ENCODE data around the gene NFKBIE. TPM values are rescaled to one million over a fixed set of nuclear protein-coding genes. Genes with fewer than 3 reads are reported as not detected.

Gene NFKBIE
- total RNA-seq, 2 experiments from 2014 or later = 43.0 to 43.1 TPM

GRCh38 chr6:44255871-44256774, 9.2 kb downstream of the NFKBIE start:
- Histone ChIP-seq H3K9me3 (ENCODE audit: control insufficient read depth in 1 of 2, insufficient read depth in 1 of 2, low read length in 2 of 2) (no peaks in the 10 kb centered on the region), H3K4me3 (ENCODE audit: low read length) (peak overlapping the region; percentile 95), H3K36me3 (ENCODE audit: insufficient read depth, low read length) (peaks cover 73% of the 10 kb centered on the region), H3K27ac (ENCODE audit: low read depth in 1 of 2, low read length in 2 of 2) (peak overlapping the region; percentile 63 to 76), H3K4me1 (ENCODE audit: insufficient read depth, low read length) (peaks cover 43% of the 10 kb centered on the region), H3K27me3 (ENCODE audit: control insufficient read depth in 1 of 2, insufficient read depth in 2 of 2, low read length in 2 of 2) (no peaks in the 10 kb centered on the region)
- Mint-ChIP-seq H3K36me3 (ENCODE audit: low read depth) (peaks cover 74% of the 10 kb centered on the region), H3K9me3 (no peaks in the 10 kb centered on the region), H3K4me3 (peak overlapping the region; percentile 82), H3K27ac (peak overlapping the region; percentile 60), H3K27me3 (no peaks in the 10 kb centered on the region), H3K4me1 (ENCODE audit: low read depth) (peaks cover 58% of the 10 kb centered on the region)
- TF ChIP-seq, protein P1, sequence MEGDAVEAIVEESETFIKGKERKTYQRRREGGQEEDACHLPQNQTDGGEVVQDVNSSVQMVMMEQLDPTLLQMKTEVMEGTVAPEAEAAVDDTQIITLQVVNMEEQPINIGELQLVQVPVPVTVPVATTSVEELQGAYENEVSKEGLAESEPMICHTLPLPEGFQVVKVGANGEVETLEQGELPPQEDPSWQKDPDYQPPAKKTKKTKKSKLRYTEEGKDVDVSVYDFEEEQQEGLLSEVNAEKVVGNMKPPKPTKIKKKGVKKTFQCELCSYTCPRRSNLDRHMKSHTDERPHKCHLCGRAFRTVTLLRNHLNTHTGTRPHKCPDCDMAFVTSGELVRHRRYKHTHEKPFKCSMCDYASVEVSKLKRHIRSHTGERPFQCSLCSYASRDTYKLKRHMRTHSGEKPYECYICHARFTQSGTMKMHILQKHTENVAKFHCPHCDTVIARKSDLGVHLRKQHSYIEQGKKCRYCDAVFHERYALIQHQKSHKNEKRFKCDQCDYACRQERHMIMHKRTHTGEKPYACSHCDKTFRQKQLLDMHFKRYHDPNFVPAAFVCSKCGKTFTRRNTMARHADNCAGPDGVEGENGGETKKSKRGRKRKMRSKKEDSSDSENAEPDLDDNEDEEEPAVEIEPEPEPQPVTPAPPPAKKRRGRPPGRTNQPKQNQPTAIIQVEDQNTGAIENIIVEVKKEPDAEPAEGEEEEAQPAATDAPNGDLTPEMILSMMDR (IDR thresholded peaks at IDR 0.05) = no peak
- intact Hi-C loops (cut with DNase I, micrococcal nuclease) = loop anchor here (1.0 to 5.0 kb wide), 4 partner anchors 9 to 129 kb away; partner anchors contain the start of genes SLC29A1 (in 2 of the 2), MRPL14 (in 1 of the 2), NFKBIE (in 1 of the 2) and TMEM63B (in 1 of the 2)
- DNase-seq = peak in 3 of 14 experiments; percentile 20 to 57 (median 49)
- ChIA-PET CTCF (interaction anchor here (0.9 to 2.6 kb wide), 15 partner anchors 9 to 568 kb away, joined by 3 to 12 read pairs (median 3); partner anchors contain the start of genes AARS2, HSP90AB1 and SLC29A1), POLR2A (interaction anchor here (0.8 to 4.0 kb wide), 12 partner anchors 9 to 1081 kb away, joined by 3 to 135 read pairs (median 4); partner anchors contain the start of genes AARS2, GTPBP2, HSP90AB1 and SLC29A1)
- ATAC-seq (ENCODE audit: poor library complexity) = no peak

- DNase-seq (peak in 1 of 14 experiments; percentile 14), ATAC-seq (ENCODE audit: poor library complexity) (no peak)
- Histone ChIP-seq H3K27me3 (ENCODE audit: control insufficient read depth in 1 of 2, insufficient read depth in 2 of 2, low read length in 2 of 2) (no peaks in the 10 kb centered on the region), H3K9me3 (ENCODE audit: control insufficient read depth in 1 of 2, insufficient read depth in 1 of 2, low read length in 2 of 2) (no peaks in the 10 kb centered on the region), H3K36me3 (ENCODE audit: insufficient read depth, low read length) (peaks cover 75% of the 10 kb centered on the region), H3K4me1 (ENCODE audit: insufficient read depth, low read length) (peaks cover 40% of the 10 kb centered on the region), H3K27ac (ENCODE audit: low read depth in 1 of 2, low read length in 2 of 2) (peak overlapping the region in 1 of 2 donors; percentile 45), H3K4me3 (ENCODE audit: low read length) (no peak overlapping the region)
- CTCF ChIA-PET = interaction anchor here (1.0 to 2.6 kb wide), 3 partner anchors 8 to 58 kb away, joined by 5 to 12 read pairs (median 9); partner anchors contain the start of genes AARS2 and HSP90AB1
- peaks cover 60% of the 10 kb centered on the region for H3K4me1 Mint-ChIP-seq (ENCODE audit: low read depth)
- no peaks in the 10 kb centered on the region for H3K27me3 Mint-ChIP-seq
- POLR2A ChIA-PET = interaction anchor here (1.6 to 4.0 kb wide), 4 partner anchors 7 to 13 kb away, joined by 4 to 135 read pairs (median 8); partner anchors contain the start of gene HSP90AB1
- no peaks in the 10 kb centered on the region for H3K9me3 Mint-ChIP-seq
- peak overlapping the region; percentile 82 for H3K4me3 Mint-ChIP-seq
- peaks cover 74% of the 10 kb centered on the region for H3K36me3 Mint-ChIP-seq (ENCODE audit: low read depth)
- peak overlapping the region; percentile 60 for H3K27ac Mint-ChIP-seq
- intact Hi-C loops (cut with DNase I, micrococcal nuclease) = loop anchor here (5.0 kb wide), 3 partner anchors 33 to 128 kb away; partner anchors contain the start of genes SLC29A1 (in 2 of the 2), MRPL14 (in 1 of the 2) and TMEM63B (in 1 of the 2)
- TF ChIP-seq, protein P1 (IDR thresholded peaks at IDR 0.05) = no peak
Measured at GRCh38 chr6:44255105-44255808, 10.1 kb downstream of the NFKBIE start.
